ENCODE data around the gene FRYL.

DNA sequence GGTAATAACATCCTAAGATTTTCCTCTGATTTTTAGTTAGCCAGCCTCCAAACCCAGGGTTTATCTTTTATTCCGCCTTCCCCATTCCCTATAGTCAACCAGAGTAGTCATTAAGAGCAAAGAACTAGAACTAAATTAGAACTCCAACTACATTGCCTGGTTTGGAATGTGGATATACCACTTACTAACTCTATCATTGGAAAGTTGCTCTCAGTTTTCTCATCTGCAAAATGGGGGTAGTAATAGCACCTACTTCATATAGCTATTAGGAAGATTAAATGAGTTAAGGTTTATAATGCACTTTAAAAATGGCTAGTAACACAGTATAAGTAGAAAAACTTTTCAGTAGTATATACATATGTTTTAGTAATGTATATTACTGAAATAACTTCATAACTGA is 226.4 kb downstream of the FRYL start:
- TF ChIP-seq EP300 (conservative IDR thresholded peaks at IDR 0.05; ENCODE audit: poor library complexity, severe bottlenecking) (no peak), EZH2 (IDR thresholded peaks at IDR 0.05; ENCODE audit: borderline replicate concordance, insufficient read depth, low read length, poor library complexity, severe bottlenecking) (no peak), POLR2AphosphoS5 (IDR thresholded peaks at IDR 0.05) (no peak), TAF1 (IDR thresholded peaks at IDR 0.05; ENCODE audit: low read depth) (no peak), RAD21 (conservative IDR thresholded peaks at IDR 0.05) (no peak), SMC3 (conservative IDR thresholded peaks at IDR 0.05; ENCODE audit: poor library complexity) (no peak)
- TF ChIP-seq, protein P1, sequence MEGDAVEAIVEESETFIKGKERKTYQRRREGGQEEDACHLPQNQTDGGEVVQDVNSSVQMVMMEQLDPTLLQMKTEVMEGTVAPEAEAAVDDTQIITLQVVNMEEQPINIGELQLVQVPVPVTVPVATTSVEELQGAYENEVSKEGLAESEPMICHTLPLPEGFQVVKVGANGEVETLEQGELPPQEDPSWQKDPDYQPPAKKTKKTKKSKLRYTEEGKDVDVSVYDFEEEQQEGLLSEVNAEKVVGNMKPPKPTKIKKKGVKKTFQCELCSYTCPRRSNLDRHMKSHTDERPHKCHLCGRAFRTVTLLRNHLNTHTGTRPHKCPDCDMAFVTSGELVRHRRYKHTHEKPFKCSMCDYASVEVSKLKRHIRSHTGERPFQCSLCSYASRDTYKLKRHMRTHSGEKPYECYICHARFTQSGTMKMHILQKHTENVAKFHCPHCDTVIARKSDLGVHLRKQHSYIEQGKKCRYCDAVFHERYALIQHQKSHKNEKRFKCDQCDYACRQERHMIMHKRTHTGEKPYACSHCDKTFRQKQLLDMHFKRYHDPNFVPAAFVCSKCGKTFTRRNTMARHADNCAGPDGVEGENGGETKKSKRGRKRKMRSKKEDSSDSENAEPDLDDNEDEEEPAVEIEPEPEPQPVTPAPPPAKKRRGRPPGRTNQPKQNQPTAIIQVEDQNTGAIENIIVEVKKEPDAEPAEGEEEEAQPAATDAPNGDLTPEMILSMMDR (IDR thresholded peaks at IDR 0.05; ENCODE audit: poor library complexity, severe bottlenecking), result no peak
